Smooth muscle cell (in vitro differentiated cells): ENCODE results near the gene LY86. TPM values are rescaled to one million over a fixed set of nuclear protein-coding genes. Genes with fewer than 3 reads are reported as not detected.

Experiments used
- DNase-seq: peaks from one replicate; lab custom pipeline; 2025; ENCODE audit not compliant: unreplicated experiment; lab: John Stamatoyannopoulos, UW
- H2AFZ ChIP-seq: fragments of 200-600 bp; sonication (generic); 2 replicates; pipeline ENCODE4 v1.6.0; 2016; ENCODE audit warnings: antibody characterized with exemption, low read depth, mild to moderate bottlenecking
- H3F3A ChIP-seq: fragments of 200-600 bp; sonication (generic); 2 replicates; pipeline ENCODE4 v1.6.0; 2017; ENCODE audit warnings: antibody characterized with exemption, low read depth
- H3K27ac ChIP-seq: fragments of 200-600 bp; sonication (generic); 2 replicates; pipeline ENCODE4 v1.5.1; 2016; ENCODE audit warnings: low read depth, mild to moderate bottlenecking
- H3K27me3 ChIP-seq: fragments of 200-600 bp; sonication (generic); 2 replicates; pipeline ENCODE4 v1.6.1; 2016; ENCODE audit warnings: low read depth, mild to moderate bottlenecking
- H3K36me3 ChIP-seq: fragments of 200-600 bp; sonication (generic); 2 replicates; pipeline ENCODE4 v1.5.1; 2016; ENCODE audit warnings: low read depth
- H3K4me1 ChIP-seq: fragments of 200-600 bp; sonication (generic); 2 replicates; pipeline ENCODE4 v1.5.1; 2016; ENCODE audit warnings: low read depth
- H3K4me2 ChIP-seq: fragments of 200-600 bp; sonication (generic); 2 replicates; pipeline ENCODE4 v1.6.0; 2016; ENCODE audit warnings: mild to moderate bottlenecking
- H3K4me3 ChIP-seq: fragments of 200-600 bp; sonication (generic); 2 replicates; pipeline ENCODE4 v1.5.1; 2016; ENCODE audit warnings: mild to moderate bottlenecking
- H3K79me2 ChIP-seq: fragments of 200-600 bp; sonication (generic); 2 replicates; pipeline ENCODE4 v1.6.0; 2016; ENCODE audit warnings: low read depth, mild to moderate bottlenecking
- H3K9ac ChIP-seq: fragments of 200-600 bp; sonication (generic); 2 replicates; pipeline ENCODE4 v1.6.0; 2016; ENCODE audit warnings: low read depth
- H3K9me3 ChIP-seq: fragments of 200-600 bp; sonication (generic); replicated peaks from 2 replicates; pipeline ENCODE4 v1.5.1; 2016; ENCODE audit warnings: low read depth
- H4K20me1 ChIP-seq: fragments of 200-600 bp; sonication (generic); 2 replicates; pipeline ENCODE4 v1.6.0; 2016; ENCODE audit warnings: low read depth
- WGBS: methylation state at CpG from one replicate; pipeline ENCODE4 v1.1.7; 2016; ENCODE audit warnings: low lambda C conversion rate; 5-methylcytosine and 5-hydroxymethylcytosine counted together
- polyA plus RNA-seq: library from polyadenylated mRNA; unstranded; fragments of >200 nt; fragmentation: Nextera tagmentation; extraction: Ambion mirVana; gene quantifications from 2 replicates; pipeline ENCODE4 v1.2.1, GENCODE V29; 2016
- total RNA-seq: library from RNA; depleted of rRNA; stranded (reverse); fragments of >200 nt; gene quantifications from 2 replicates; pipeline ENCODE4 v1.2.3, GENCODE V29; 2014
- TF ChIP-seq, protein P1 (sequence below): fragments of 200-600 bp; sonication (generic); IDR thresholded peaks from 2 replicates; pipeline ENCODE4 v1.5.1; 2017; ENCODE audit warnings: borderline replicate concordance, mild to moderate bottlenecking, antibody characterized with exemption; ENCODE audit not compliant: insufficient read depth, poor library complexity, severe bottlenecking

The LY86 gene
- total and polyA plus RNA-seq, 2 experiments from 2014 or later, result not detected

DNA sequence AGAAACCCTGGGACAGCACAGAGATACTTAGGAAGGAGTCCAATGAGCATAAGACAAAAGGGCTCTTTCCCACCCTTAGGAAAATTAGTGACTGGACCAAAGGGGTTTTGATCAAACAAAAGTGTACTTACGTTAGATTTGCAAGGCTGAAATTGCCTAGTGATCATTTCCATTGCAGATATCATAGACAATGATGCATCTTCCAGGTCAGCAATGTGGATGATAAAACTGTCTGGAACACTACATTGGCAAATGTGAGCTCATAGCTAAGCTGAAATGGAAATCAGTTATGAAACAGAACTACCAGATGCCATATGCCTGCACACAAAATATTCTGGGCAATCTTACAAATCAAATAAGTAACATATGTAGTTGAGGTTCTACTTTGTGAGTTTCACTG is 34.0 kb downstream of the LY86 start:
- no peak overlapping the region for H2AFZ ChIP-seq
- H3K36me3 ChIP-seq, result no peaks in the 10 kb centered on the region
- no peaks in the 10 kb centered on the region for H3K4me1 ChIP-seq
- DNase-seq, result no peak
- no peaks in the 10 kb centered on the region for H3K9me3 ChIP-seq
- no peak overlapping the region for H3K27ac ChIP-seq
- H3K4me3 ChIP-seq, result no peak overlapping the region
- no peaks in the 10 kb centered on the region for H3K79me2 ChIP-seq
- H4K20me1 ChIP-seq, result no peaks in the 10 kb centered on the region
- WGBS, result 86% methylated on average over 1 of the region's 1 CpG
- peaks cover 5% of the 10 kb centered on the region for H3K27me3 ChIP-seq
- no peak overlapping the region for H3K4me2 ChIP-seq
- no peaks in the 10 kb centered on the region for H3F3A ChIP-seq
- TF ChIP-seq, protein P1, sequence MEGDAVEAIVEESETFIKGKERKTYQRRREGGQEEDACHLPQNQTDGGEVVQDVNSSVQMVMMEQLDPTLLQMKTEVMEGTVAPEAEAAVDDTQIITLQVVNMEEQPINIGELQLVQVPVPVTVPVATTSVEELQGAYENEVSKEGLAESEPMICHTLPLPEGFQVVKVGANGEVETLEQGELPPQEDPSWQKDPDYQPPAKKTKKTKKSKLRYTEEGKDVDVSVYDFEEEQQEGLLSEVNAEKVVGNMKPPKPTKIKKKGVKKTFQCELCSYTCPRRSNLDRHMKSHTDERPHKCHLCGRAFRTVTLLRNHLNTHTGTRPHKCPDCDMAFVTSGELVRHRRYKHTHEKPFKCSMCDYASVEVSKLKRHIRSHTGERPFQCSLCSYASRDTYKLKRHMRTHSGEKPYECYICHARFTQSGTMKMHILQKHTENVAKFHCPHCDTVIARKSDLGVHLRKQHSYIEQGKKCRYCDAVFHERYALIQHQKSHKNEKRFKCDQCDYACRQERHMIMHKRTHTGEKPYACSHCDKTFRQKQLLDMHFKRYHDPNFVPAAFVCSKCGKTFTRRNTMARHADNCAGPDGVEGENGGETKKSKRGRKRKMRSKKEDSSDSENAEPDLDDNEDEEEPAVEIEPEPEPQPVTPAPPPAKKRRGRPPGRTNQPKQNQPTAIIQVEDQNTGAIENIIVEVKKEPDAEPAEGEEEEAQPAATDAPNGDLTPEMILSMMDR, result no peak
- H3K9ac ChIP-seq, result no peak overlapping the region

DNA sequence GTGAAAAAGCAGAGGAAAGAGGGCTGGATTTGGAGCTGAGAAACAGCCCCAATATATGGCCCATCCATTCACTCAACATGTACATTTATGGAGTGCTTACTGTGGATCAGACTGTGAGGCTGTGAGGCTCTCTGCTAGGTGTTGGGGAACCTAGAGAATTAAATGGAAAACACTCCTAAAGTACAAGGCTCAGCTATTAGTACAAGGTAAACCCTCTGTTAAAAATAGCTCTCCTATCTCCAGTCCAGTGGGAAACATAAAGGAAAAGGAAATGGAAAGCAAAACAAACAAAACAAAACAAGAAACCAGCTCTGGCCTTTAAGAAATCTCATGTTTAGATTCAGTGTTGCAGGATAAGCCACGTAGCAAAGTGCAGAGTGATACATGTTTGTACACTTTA is 35.0 kb downstream of the LY86 start:
- H3K4me2 ChIP-seq, result peak overlapping the region; percentile 43
- H3K36me3 ChIP-seq, result no peaks in the 10 kb centered on the region
- H3K79me2 ChIP-seq, result no peaks in the 10 kb centered on the region
- H3F3A ChIP-seq, result no peaks in the 10 kb centered on the region
- TF ChIP-seq, protein P1, result no peak
- no peak overlapping the region for H3K4me3 ChIP-seq
- no peak overlapping the region for H3K9ac ChIP-seq
- WGBS, result 34% methylated on average over 1 of the region's 1 CpG
- no peaks in the 10 kb centered on the region for H4K20me1 ChIP-seq
- peaks cover 5% of the 10 kb centered on the region for H3K27me3 ChIP-seq
- no peak for DNase-seq
- H2AFZ ChIP-seq, result peak overlapping the region; percentile 12
- H3K9me3 ChIP-seq, result no peaks in the 10 kb centered on the region
- H3K27ac ChIP-seq, result no peak overlapping the region
- no peaks in the 10 kb centered on the region for H3K4me1 ChIP-seq

DNA sequence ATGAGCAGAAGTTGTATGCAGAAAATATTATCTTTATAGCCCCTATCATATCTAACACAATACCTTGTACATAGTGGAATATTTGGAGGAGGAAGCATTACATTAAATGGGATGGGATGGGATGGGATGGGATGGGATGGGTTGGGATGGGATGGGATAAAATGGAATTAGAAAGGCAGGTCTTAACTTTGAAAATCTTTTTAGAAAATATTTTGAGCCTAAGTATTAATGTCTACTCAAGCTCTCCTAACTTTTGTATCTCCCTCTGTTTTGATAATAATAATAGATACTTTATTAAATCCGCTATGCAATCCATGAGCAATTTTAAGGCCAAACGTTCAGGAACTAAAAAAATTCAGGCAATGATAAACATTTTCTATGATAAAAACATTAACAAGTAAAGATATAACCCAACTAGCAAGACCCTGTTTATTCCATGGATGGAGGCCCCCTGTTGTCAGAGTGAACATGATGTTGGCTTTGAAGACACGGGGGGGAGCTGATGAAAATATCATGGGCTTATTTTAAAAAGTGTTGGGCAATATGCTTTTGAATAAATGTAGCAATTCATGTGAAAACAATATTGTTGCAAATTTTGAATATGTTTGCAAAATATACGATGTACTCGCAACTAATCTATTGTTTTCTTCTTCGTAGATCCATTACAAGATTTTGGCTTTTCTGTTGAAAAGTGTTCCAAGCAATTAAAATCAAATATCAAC is 35.9 kb downstream of the LY86 start:
- no peak overlapping the region for H3K9ac ChIP-seq
- no peak overlapping the region for H3K4me2 ChIP-seq
- H3K4me1 ChIP-seq, result no peaks in the 10 kb centered on the region
- TF ChIP-seq, protein P1, result no peak
- peak overlapping the region; percentile 12 for H2AFZ ChIP-seq
- H3K36me3 ChIP-seq, result no peaks in the 10 kb centered on the region
- no peak overlapping the region for H3K27ac ChIP-seq
- 87% methylated on average over 6 of the region's 6 CpGs for WGBS
- no peak for DNase-seq
- H3F3A ChIP-seq, result no peaks in the 10 kb centered on the region
- no peaks in the 10 kb centered on the region for H3K9me3 ChIP-seq
- H3K27me3 ChIP-seq, result peaks cover 5% of the 10 kb centered on the region
- H3K4me3 ChIP-seq, result no peak overlapping the region
- no peaks in the 10 kb centered on the region for H4K20me1 ChIP-seq
- H3K79me2 ChIP-seq, result no peaks in the 10 kb centered on the region

DNA sequence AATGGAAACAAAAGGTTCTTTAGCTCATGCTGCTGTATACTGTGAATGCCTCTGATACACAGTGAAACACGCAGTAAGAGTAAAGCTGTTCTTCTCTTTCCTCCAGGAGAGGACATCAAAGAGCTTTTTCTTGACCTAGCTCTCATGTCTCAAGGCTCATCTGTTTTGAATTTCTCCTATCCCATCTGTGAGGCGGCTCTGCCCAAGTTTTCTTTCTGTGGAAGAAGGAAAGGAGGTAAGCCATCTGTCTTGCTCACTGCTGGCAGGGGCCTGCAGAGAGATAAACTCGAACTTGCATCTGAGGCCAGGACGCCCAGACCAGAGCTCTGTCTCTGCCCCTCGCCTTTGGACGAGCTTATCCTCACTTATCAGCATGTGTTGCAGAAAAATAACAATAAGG is 37.7 kb downstream of the LY86 start:
- Histone ChIP-seq H3K9me3 (no peaks in the 10 kb centered on the region), H3K9ac (no peak overlapping the region), H3K4me2 (no peak overlapping the region), H4K20me1 (no peaks in the 10 kb centered on the region), H2AFZ (no peak overlapping the region), H3K27me3 (peaks cover 5% of the 10 kb centered on the region), H3K4me1 (no peaks in the 10 kb centered on the region), H3K79me2 (no peaks in the 10 kb centered on the region), H3K27ac (no peak overlapping the region), H3K4me3 (no peak overlapping the region), H3F3A (no peaks in the 10 kb centered on the region), H3K36me3 (no peaks in the 10 kb centered on the region)
- 56% methylated on average over 6 of the region's 6 CpGs for WGBS
- TF ChIP-seq, protein P1, result no peak
- DNase-seq, result no peak
